SK-N-SH treated with all-trans-retinoic acid at 6 μM for 48 hours (cell line): ENCODE measurements around the gene PFKFB2.

Experiments
- PPARA ChIP-seq: fragments of 250-450 bp; sonication (Bioruptor Pico); IDR thresholded peaks from 2 replicates; pipeline ENCODE4 v1.5.0; 2020; ENCODE audit warnings: mild to moderate bottlenecking, borderline replicate concordance
- ZFP3 ChIP-seq: fragments of 250-450 bp; sonication (Bioruptor Pico); IDR thresholded peaks from 2 replicates; pipeline ENCODE4 v1.5.0; 2020; ENCODE audit warnings: mild to moderate bottlenecking, moderate library complexity
- ZNF70 ChIP-seq: fragments of 450-650 bp; formaldehyde crosslinking; IDR thresholded peaks from 2 replicates; pipeline ENCODE4 v1.5.0; 2020; ENCODE audit warnings: mild to moderate bottlenecking, moderate library complexity
- ZNF8 ChIP-seq: fragments of 450-650 bp; formaldehyde crosslinking; IDR thresholded peaks from 2 replicates; pipeline ENCODE4 v1.5.0; 2020; ENCODE audit warnings: mild to moderate bottlenecking, moderate library complexity
- TF ChIP-seq, protein P1 (sequence below): fragments of 250-450 bp; sonication (Bioruptor Pico); IDR thresholded peaks from 2 replicates; pipeline ENCODE4 v1.5.0; 2020; ENCODE audit warnings: mild to moderate bottlenecking, moderate library complexity
- TF ChIP-seq, protein P2 (sequence below): fragments of 250-450 bp; sonication (Bioruptor Pico); IDR thresholded peaks from 2 replicates; pipeline ENCODE4 v1.8.0; 2020; ENCODE audit warnings: mild to moderate bottlenecking, moderate library complexity, borderline replicate concordance

DNA sequence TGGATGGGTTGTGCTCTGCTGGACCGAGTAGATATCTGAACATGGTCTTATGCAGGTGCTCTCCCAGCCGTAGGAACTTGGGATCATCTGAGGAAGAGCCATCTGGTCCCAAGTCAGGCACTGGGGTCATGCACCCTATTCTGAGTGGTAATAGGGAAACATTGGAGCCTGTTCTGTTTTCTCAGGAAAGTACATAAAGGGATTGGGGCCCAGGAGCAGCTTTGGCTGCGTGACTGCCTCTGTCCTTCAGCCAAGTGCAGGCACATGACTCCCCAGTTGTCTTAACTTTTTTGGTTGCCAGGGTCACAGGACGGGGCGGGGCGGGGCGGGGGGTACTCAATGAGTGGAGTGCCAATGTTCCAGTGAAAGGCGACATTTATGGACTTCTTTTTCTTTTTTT lies 11.5 kb downstream of the PFKFB2 start:
- TF ChIP-seq ZFP3 (no peak), ZNF8 (CRISPR knock-in tag) (no peak), ZNF70 (no peak), PPARA (no peak)
- TF ChIP-seq, protein P1, sequence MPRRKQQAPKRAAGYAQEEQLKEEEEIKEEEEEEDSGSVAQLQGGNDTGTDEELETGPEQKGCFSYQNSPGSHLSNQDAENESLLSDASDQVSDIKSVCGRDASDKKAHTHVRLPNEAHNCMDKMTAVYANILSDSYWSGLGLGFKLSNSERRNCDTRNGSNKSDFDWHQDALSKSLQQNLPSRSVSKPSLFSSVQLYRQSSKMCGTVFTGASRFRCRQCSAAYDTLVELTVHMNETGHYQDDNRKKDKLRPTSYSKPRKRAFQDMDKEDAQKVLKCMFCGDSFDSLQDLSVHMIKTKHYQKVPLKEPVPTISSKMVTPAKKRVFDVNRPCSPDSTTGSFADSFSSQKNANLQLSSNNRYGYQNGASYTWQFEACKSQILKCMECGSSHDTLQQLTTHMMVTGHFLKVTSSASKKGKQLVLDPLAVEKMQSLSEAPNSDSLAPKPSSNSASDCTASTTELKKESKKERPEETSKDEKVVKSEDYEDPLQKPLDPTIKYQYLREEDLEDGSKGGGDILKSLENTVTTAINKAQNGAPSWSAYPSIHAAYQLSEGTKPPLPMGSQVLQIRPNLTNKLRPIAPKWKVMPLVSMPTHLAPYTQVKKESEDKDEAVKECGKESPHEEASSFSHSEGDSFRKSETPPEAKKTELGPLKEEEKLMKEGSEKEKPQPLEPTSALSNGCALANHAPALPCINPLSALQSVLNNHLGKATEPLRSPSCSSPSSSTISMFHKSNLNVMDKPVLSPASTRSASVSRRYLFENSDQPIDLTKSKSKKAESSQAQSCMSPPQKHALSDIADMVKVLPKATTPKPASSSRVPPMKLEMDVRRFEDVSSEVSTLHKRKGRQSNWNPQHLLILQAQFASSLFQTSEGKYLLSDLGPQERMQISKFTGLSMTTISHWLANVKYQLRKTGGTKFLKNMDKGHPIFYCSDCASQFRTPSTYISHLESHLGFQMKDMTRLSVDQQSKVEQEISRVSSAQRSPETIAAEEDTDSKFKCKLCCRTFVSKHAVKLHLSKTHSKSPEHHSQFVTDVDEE (CRISPR knock-in tag), result no peak
- TF ChIP-seq, protein P2, sequence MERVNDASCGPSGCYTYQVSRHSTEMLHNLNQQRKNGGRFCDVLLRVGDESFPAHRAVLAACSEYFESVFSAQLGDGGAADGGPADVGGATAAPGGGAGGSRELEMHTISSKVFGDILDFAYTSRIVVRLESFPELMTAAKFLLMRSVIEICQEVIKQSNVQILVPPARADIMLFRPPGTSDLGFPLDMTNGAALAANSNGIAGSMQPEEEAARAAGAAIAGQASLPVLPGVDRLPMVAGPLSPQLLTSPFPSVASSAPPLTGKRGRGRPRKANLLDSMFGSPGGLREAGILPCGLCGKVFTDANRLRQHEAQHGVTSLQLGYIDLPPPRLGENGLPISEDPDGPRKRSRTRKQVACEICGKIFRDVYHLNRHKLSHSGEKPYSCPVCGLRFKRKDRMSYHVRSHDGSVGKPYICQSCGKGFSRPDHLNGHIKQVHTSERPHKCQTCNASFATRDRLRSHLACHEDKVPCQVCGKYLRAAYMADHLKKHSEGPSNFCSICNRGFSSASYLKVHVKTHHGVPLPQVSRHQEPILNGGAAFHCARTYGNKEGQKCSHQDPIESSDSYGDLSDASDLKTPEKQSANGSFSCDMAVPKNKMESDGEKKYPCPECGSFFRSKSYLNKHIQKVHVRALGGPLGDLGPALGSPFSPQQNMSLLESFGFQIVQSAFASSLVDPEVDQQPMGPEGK (CRISPR knock-in tag), result no peak
